ENCODE measurements around the gene AVPI1. TPM values are rescaled to one million over a fixed set of nuclear protein-coding genes. Genes with fewer than 3 reads are reported as not detected.

AVPI1 gene
- total and polyA plus RNA-seq, 2 of the 13 experiments (the other 11 are each of a cell fraction or from before 2014, with no cell fraction given) = 39.8 to 61.2 TPM

GRCh38 chr10:97640174-97640867 is 46.7 kb downstream of the AVPI1 start, which contains the start of gene PI4K2A (continued):
- TF ChIP-seq E2F2 (CRISPR knock-in tag; IDR thresholded peaks at IDR 0.05; ENCODE audit: borderline replicate concordance) (no peak), ZSCAN31 (CRISPR knock-in tag; IDR thresholded peaks at IDR 0.05; ENCODE audit: low read depth) (no peak), ZNF24 (IDR thresholded peaks at IDR 0.05) (peak; percentile 94), PLSCR1 (CRISPR knock-in tag; IDR thresholded peaks at IDR 0.05; ENCODE audit: borderline replicate concordance) (no peak), PREB (CRISPR knock-in tag; IDR thresholded peaks at IDR 0.05) (no peak), ZNF225 (CRISPR knock-in tag; IDR thresholded peaks at IDR 0.05) (no peak), ZNF234 (CRISPR knock-in tag; conservative IDR thresholded peaks at IDR 0.05) (no peak), SAFB2 (CRISPR knock-in tag; IDR thresholded peaks at IDR 0.05; ENCODE audit: borderline replicate concordance, low read depth) (no peak; the same call in 1 of the 2 replicates), JUNB (CRISPR knock-in tag; IDR thresholded peaks at IDR 0.05; ENCODE audit: borderline replicate concordance) (no peak), ZNF629 (CRISPR knock-in tag; conservative IDR thresholded peaks at IDR 0.05) (no peak), IKZF4 (CRISPR knock-in tag; IDR thresholded peaks at IDR 0.05; ENCODE audit: borderline replicate concordance, low read depth, not compliant biosample characterization) (no peak), BORCS8-MEF2B (CRISPR knock-in tag; IDR thresholded peaks at IDR 0.05) (peak; percentile 15; the same call in 1 of the 2 replicates)
- TF ChIP-seq, protein P1, sequence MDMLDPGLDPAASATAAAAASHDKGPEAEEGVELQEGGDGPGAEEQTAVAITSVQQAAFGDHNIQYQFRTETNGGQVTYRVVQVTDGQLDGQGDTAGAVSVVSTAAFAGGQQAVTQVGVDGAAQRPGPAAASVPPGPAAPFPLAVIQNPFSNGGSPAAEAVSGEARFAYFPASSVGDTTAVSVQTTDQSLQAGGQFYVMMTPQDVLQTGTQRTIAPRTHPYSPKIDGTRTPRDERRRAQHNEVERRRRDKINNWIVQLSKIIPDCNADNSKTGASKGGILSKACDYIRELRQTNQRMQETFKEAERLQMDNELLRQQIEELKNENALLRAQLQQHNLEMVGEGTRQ (IDR thresholded peaks at IDR 0.05; ENCODE audit: low read depth, low read length) = no peak
- TF ChIP-seq, protein P1 (CRISPR knock-in tag; IDR thresholded peaks at IDR 0.05; ENCODE audit: borderline replicate concordance) = no peak
- TF ChIP-seq, protein P2, sequence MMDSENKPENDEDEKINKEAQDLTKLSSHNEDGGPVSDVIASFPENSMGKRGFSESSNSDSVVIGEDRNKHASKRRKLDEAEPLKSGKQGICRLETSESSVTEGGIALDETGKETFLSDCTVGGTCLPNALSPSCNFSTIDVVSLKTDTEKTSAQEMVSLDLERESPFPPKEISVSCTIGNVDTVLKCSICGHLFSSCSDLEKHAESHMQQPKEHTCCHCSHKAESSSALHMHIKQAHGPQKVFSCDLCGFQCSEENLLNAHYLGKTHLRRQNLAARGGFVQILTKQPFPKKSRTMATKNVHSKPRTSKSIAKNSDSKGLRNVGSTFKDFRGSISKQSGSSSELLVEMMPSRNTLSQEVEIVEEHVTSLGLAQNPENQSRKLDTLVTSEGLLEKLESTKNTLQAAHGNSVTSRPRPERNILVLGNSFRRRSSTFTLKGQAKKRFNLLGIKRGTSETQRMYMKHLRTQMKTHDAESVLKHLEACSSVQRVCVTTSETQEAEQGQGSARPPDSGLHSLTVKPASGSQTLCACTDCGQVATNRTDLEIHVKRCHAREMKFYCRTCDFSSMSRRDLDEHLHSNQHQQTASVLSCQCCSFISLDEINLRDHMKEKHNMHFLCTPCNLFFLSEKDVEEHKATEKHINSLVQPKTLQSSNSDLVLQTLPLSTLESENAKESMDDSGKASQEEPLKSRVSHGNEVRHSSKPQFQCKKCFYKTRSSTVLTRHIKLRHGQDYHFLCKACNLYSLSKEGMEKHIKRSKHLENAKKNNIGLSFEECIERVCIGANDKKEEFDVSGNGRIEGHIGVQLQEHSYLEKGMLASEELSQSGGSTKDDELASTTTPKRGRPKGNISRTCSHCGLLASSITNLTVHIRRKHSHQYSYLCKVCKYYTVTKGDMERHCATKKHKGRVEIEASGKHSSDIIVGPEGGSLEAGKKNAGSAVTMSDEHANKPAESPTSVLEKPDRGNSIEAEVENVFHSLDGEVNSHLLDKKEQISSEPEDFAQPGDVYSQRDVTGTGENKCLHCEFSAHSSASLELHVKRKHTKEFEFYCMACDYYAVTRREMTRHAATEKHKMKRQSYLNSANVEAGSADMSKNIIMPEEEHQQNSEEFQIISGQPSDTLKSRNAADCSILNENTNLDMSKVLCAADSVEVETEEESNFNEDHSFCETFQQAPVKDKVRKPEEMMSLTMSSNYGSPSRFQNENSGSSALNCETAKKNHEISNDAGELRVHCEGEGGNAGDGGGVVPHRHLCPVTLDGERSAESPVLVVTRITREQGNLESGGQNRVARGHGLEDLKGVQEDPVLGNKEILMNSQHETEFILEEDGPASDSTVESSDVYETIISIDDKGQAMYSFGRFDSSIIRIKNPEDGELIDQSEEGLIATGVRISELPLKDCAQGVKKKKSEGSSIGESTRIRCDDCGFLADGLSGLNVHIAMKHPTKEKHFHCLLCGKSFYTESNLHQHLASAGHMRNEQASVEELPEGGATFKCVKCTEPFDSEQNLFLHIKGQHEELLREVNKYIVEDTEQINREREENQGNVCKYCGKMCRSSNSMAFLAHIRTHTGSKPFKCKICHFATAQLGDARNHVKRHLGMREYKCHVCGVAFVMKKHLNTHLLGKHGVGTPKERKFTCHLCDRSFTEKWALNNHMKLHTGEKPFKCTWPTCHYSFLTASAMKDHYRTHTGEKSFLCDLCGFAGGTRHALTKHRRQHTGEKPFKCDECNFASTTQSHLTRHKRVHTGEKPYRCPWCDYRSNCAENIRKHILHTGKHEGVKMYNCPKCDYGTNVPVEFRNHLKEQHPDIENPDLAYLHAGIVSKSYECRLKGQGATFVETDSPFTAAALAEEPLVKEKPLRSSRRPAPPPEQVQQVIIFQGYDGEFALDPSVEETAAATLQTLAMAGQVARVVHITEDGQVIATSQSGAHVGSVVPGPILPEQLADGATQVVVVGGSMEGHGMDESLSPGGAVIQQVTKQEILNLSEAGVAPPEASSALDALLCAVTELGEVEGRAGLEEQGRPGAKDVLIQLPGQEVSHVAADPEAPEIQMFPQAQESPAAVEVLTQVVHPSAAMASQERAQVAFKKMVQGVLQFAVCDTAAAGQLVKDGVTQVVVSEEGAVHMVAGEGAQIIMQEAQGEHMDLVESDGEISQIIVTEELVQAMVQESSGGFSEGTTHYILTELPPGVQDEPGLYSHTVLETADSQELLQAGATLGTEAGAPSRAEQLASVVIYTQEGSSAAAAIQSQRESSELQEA (CRISPR knock-in tag; IDR thresholded peaks at IDR 0.05; ENCODE audit: not compliant biosample characterization) = no peak

All from HepG2 (cell line).